ENCODE data around the gene ARHGAP5.

- TF ChIP-seq ZC3H4 (CRISPR knock-in tag; IDR thresholded peaks at IDR 0.05; ENCODE audit: borderline replicate concordance) (no peak), NFIC (IDR thresholded peaks at IDR 0.05) (no peak), CTCF (IDR thresholded peaks at IDR 0.05 in 2 of 3, conservative IDR thresholded peaks at IDR 0.05 in 1 of 3; ENCODE audit: insufficient read depth in 2 of 3, low read depth in 1 of 3, low read length in 3 of 3) (no peak), SRSF1 (IDR thresholded peaks at IDR 0.05; ENCODE audit: low read depth, low read length) (no peak)
Measured at GRCh38 chr14:32129124-32129523, 52.0 kb downstream of the ARHGAP5 start.

All from K562 (cell line).